Adrenal gland (tissue), 12 donors: ENCODE measurements around the gene NOL4L. TPM values are rescaled to one million over a fixed set of nuclear protein-coding genes. Genes with fewer than 3 reads are reported as not detected.

Source experiments
- DNase-seq, 7 donors: peaks; one replicate each; pipeline ENCODE4 v3.0.0-alpha.2; 2019 to 2020
- H3K27ac ChIP-seq, 5 donors: fragments of 200-600 bp; sonication (generic) in 4 of 5; 1 replicate in 3 of 5; 2 replicates in 2 of 5; pipeline versions ENCODE4 v1.5.1 to v1.8.0; 2016 to 2020; ENCODE audit warnings: mild to moderate bottlenecking in 1 of 5
- H3K27me3 ChIP-seq: fragments of 200-600 bp; 2 replicates; pipeline ENCODE4 v1.8.0; 2021
- H3K36me3 ChIP-seq, 2 donors: fragments of 200-600 bp; replicated peaks in 1 of 2; 1 replicate in 1 of 2; 2 replicates in 1 of 2; pipeline versions ENCODE4 v1.5.1 to v1.8.0; 2018 to 2022
- H3K4me1 ChIP-seq, 2 donors: fragments of 200-600 bp; replicated peaks in 1 of 2; 1 replicate in 1 of 2; 2 replicates in 1 of 2; pipeline versions ENCODE4 v1.5.1 to v1.8.0; 2018 to 2021
- H3K4me3 ChIP-seq, 4 donors: fragments of 200-600 bp; sonication (generic) in 3 of 4; one replicate each; pipeline ENCODE4 v1.5.1; 2016 to 2018
- H3K9me3 ChIP-seq, 3 donors: fragments of 200-600 bp; sonication (generic) in 1 of 3; replicated peaks in 1 of 3; 1 replicate in 2 of 3; 2 replicates in 1 of 3; pipeline versions ENCODE4 v1.5.1 to v1.8.0; 2016 to 2021
- POLR2A ChIP-seq, 2 donors: fragments of 450-650 bp; IDR thresholded peaks; one replicate each; pipeline ENCODE4 v1.6.1; 2017; ENCODE audit warnings: antibody characterized with exemption in 2 of 2, mild to moderate bottlenecking in 2 of 2, moderate library complexity in 1 of 2
- WGBS, 4 donors: extraction: QIAGEN DNeasy Blood & Tissue Kit in 2 of 4; methylation state at CpG; one replicate each; pipeline versions ENCODE4 v1.1.5 to v1.1.7; 2013 to 2017; 5-methylcytosine and 5-hydroxymethylcytosine counted together
- intact Hi-C, 2 donors: fragments of 100-400 bp; cut with DNase I; formaldehyde crosslinking; loops; one replicate each; pipeline versions ENCODE4 v1.14.1 to v1.15.0; 2022 to 2023
- polyA plus RNA-seq, 3 donors: library from polyadenylated mRNA; stranded (reverse); fragments of 200-250 nt in 2 of 3; fragments of 350-450 nt in 1 of 3; fragmentation: Illumina TruSeq in 1 of 3; extraction: RNeasy Lipid Tissue Mini Kit (QIAGEN cat#74804) in 1 of 3; gene quantifications; one replicate each; pipeline ENCODE4 v1.2.3, GENCODE V29; 2013 to 2014
- total RNA-seq, 9 donors: library from RNA; depleted of rRNA in 4 of 9; stranded (reverse); fragments of >200 nt in 4 of 9; fragments of 120-200 nt in 1 of 9; fragmentation: NEBNext Ultra II Directional in 1 of 9; extraction: Animal tissue kit (Norgen Biotek cat#: 25700) in 1 of 9; gene quantifications; one replicate each; pipeline versions ENCODE4 v1.1.0 to v1.2.4, GENCODE V29; 2013 to 2023
- TF ChIP-seq, protein P1 (sequence below), 6 experiments: fragments of 450-650 bp in 4 of 6; fragments of 200-600 bp in 2 of 6; sonication (generic) in 1 of 6; IDR thresholded peaks; 1 replicate in 5 of 6; 2 replicates in 1 of 6; pipeline versions ENCODE4 v1.5.1 to v1.8.0; 2016 to 2021; ENCODE audit warnings: antibody characterized with exemption in 6 of 6, mild to moderate bottlenecking in 2 of 6, moderate library complexity in 1 of 6
- donor health status: healthy with polysubstance abuse.
- donor health status: Bipolar disorder and iron deficiency.
- donor health status: DM: yes; HTN: yes; CAD: no.
- donor health status: DM: no; HTN: no; CAD: no.
- donor health status: DM: no; HTN: no; CAD: no.
- donor health status: DM: yes; HTN: yes; CAD: no.

The NOL4L gene
- total and polyA plus RNA-seq, 12 donors = 6.4 to 30.4 (median 15.7) TPM

DNA sequence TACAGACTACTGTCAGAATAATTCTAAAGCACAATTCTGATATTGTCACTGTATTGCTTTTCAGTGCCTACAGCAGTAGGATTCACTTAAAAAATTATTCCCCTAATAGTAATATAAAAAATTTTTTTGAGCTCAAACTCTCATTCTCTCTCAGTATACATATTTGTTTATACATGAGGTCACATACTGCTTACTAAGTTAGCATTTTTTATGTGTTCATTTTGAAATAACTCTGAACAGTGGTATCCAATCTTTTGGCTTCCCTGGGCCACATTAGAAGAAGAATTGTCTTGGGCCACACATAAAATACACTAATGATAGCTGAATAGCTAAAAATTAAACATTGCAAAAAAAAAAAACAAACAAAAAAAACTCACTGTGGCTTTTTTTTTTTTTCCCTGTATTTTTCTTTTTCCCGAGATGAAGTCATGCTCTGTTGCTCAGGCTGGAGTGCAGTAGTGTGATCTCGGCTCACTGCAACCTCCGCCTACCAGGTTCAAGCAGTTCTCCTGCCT lies 188.4 kb downstream of the NOL4L start:
- no peak for DNase-seq
- Histone ChIP-seq H3K4me1 (no peaks in the 10 kb centered on the region), H3K36me3 (peaks cover 0 to 3% of the 10 kb centered on the region in 2 donors), H3K9me3 (no peaks in the 10 kb centered on the region), H3K27me3 (no peaks in the 10 kb centered on the region), H3K4me3 (no peak overlapping the region), H3K27ac (no peak overlapping the region)
- 53 to 74% (median 64%) methylated on average over 3 of the region's 3 CpGs for WGBS, 4 donors
- intact Hi-C loops = no loop called here
- TF ChIP-seq, protein P1, sequence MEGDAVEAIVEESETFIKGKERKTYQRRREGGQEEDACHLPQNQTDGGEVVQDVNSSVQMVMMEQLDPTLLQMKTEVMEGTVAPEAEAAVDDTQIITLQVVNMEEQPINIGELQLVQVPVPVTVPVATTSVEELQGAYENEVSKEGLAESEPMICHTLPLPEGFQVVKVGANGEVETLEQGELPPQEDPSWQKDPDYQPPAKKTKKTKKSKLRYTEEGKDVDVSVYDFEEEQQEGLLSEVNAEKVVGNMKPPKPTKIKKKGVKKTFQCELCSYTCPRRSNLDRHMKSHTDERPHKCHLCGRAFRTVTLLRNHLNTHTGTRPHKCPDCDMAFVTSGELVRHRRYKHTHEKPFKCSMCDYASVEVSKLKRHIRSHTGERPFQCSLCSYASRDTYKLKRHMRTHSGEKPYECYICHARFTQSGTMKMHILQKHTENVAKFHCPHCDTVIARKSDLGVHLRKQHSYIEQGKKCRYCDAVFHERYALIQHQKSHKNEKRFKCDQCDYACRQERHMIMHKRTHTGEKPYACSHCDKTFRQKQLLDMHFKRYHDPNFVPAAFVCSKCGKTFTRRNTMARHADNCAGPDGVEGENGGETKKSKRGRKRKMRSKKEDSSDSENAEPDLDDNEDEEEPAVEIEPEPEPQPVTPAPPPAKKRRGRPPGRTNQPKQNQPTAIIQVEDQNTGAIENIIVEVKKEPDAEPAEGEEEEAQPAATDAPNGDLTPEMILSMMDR (IDR thresholded peaks at IDR 0.05) = no peak
- TF ChIP-seq POLR2A (IDR thresholded peaks at IDR 0.05) = no peak

DNA sequence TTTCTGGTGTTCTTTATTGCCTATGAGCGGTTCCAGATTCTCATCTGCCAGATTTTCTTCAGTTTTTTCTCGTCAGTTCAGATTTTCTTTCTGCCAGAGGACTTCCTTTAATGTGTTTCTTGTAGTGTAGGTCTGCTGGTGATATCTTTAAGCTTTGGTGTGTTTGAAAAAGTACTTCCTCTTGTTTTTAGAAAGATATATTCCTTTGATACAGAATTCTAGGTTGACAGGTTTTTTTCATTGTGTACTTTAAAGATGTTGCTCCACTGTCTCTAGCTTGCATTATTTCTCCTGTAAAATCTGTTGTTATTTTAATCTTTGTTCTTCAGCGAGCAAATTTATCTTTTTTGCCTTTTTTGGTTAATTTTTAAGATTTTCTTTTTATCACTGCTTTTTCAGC lies 190.1 kb downstream of the NOL4L start:
- no peak overlapping the region for H3K4me3 ChIP-seq
- DNase-seq = no peak
- H3K36me3 ChIP-seq = peaks cover 0 to 12% of the 10 kb centered on the region in 2 donors
- 92 to 100% (median 96%) methylated on average over 3 of the region's 3 CpGs for WGBS, 4 donors
- no peaks in the 10 kb centered on the region for H3K27me3 ChIP-seq
- intact Hi-C loops = no loop called here
- TF ChIP-seq, protein P1 (IDR thresholded peaks at IDR 0.05) = no peak
- no peak for TF ChIP-seq POLR2A (IDR thresholded peaks at IDR 0.05)
- H3K9me3 ChIP-seq = no peaks in the 10 kb centered on the region
- H3K27ac ChIP-seq = no peak overlapping the region
- no peaks in the 10 kb centered on the region for H3K4me1 ChIP-seq

Other genes starting within 250 kb of the NOL4L start
- gene ASXL1, start 227.0 kb downstream of the NOL4L start, total RNA-seq = 10 to 100 TPM; 26.4 to 77.7 (median 54.7) TPM
- gene ASXL1, start 227.0 kb downstream of the NOL4L start, polyA plus RNA-seq = 10 to 100 TPM; 19.9 to 59.3 (median 43.6) TPM
- gene C20orf203, start 88.6 kb upstream of the NOL4L start, total RNA-seq = under 1 TPM in 2 of 9 donors, not detected in 7; 0.09 to 0.17 TPM
- gene C20orf203, start 88.6 kb upstream of the NOL4L start, polyA plus RNA-seq = under 1 TPM in 2 of 3 donors, not detected in 1; 0.07 to 0.16 TPM
- 10 to 100 TPM; 16.4 to 45.2 (median 38.9) TPM for gene COMMD7, start 158.1 kb upstream of the NOL4L start, total RNA-seq
- 10 to 100 TPM; 41.7 to 58.6 (median 47.6) TPM for gene COMMD7, start 158.1 kb upstream of the NOL4L start, polyA plus RNA-seq
- 1 to 10 TPM in 4 of 9 donors, under 1 TPM in 4, not detected in 1; 0.12 to 1.8 (median 0.94) TPM for gene DNMT3B, start 177.1 kb upstream of the NOL4L start, total RNA-seq
- 1 to 10 TPM in 1 of 3 donors, under 1 TPM in 2; 0.44 to 2.0 (median 0.81) TPM for gene DNMT3B, start 177.1 kb upstream of the NOL4L start, polyA plus RNA-seq
- 10 to 100 TPM; 47.5 to 92.0 (median 61.1) TPM for gene MAPRE1, start 234.6 kb upstream of the NOL4L start, total RNA-seq
- 10 to 100 TPM; 22.3 to 97.3 (median 22.4) TPM for gene MAPRE1, start 234.6 kb upstream of the NOL4L start, polyA plus RNA-seq